IMR-90 (cell line): ENCODE data around the gene CHPF2. TPM values are rescaled to one million over a fixed set of nuclear protein-coding genes. Genes with fewer than 3 reads are reported as not detected.

Experiments used
- ATAC-seq: fragments of 200-7000 bp; cut with Tn5 transposase; 2 replicates; pipeline ENCODE4 v1.9.1; 2020; ENCODE audit warnings: low read depth, mild to moderate bottlenecking, moderate library complexity
- BruUV-seq: library from RNA; stranded (reverse); fragments of 400-500 nt; replicated peaks from 2 replicates; lab custom pipeline; 2021; lab: Mats Ljungman, UMichigan
- CTCF ChIA-PET: fragments of 300-600 bp; formaldehyde crosslinking; extraction: SDS; loops from one replicate; lab custom pipeline; 2021; ENCODE audit warnings: antibody characterized with exemption; lab: Yijun Ruan, JAX
- POLR2A ChIA-PET: fragments of 300-600 bp; sonication (Branson Sonifier 250); formaldehyde crosslinking; loops from one replicate; lab custom pipeline; 2022; ENCODE audit warnings: antibody characterized with exemption; ENCODE audit not compliant: unreplicated experiment; lab: Charles Lee
- DNase-seq: peaks from one replicate; pipeline ENCODE4 v3.0.0; 2013
- H2AFZ ChIP-seq: replicated peaks from 2 replicates; pipeline ENCODE3; 2013; ENCODE audit warnings: low read length, mild to moderate bottlenecking; ENCODE audit not compliant: poor library complexity
- H2AK5ac ChIP-seq: 2 replicates; pipeline ENCODE4 v1.6.1; 2013; ENCODE audit warnings: low read depth, low read length, inconsistent platforms
- H2AK9ac ChIP-seq: replicated peaks from 2 replicates; pipeline ENCODE3; 2013; ENCODE audit warnings: mild to moderate bottlenecking, low read depth, low read length, moderate library complexity; ENCODE audit not compliant: poor library complexity
- H2BK120ac ChIP-seq: 2 replicates; pipeline ENCODE4 v1.6.1; 2013; ENCODE audit warnings: low read depth, low read length, inconsistent platforms
- H2BK15ac ChIP-seq: 3 replicates; pipeline ENCODE4 v1.6.1; 2013; ENCODE audit warnings: low read depth, low read length, inconsistent platforms
- H2BK20ac ChIP-seq: 2 replicates; pipeline ENCODE4 v1.6.1; 2013; ENCODE audit warnings: low read depth, mild to moderate bottlenecking, inconsistent platforms, low read length, moderate library complexity
- H2BK5ac ChIP-seq: 2 replicates; pipeline ENCODE4 v1.6.1; 2013; ENCODE audit warnings: mild to moderate bottlenecking, low read depth, low read length, inconsistent platforms; ENCODE audit not compliant: poor library complexity, severe bottlenecking
- H3K14ac ChIP-seq: replicated peaks from 2 replicates; pipeline ENCODE4 v1.6.1; 2013; ENCODE audit warnings: low read depth, low read length, inconsistent platforms
- H3K18ac ChIP-seq: 2 replicates; pipeline ENCODE4 v1.6.1; 2013; ENCODE audit warnings: low read depth, low read length, control low read depth
- H3K23ac ChIP-seq: 2 replicates; pipeline ENCODE4 v1.6.1; 2013; ENCODE audit warnings: low read depth, low read length, inconsistent platforms
- H3K27ac ChIP-seq: 2 replicates; pipeline ENCODE4 v1.5.1; 2013; ENCODE audit warnings: mild to moderate bottlenecking, control low read depth, low read length; ENCODE audit not compliant: insufficient read depth
- H3K27me3 ChIP-seq: 2 replicates; pipeline ENCODE4 v1.6.1; 2013; ENCODE audit warnings: low read length; ENCODE audit not compliant: control insufficient read depth, insufficient read depth
- H3K36me3 ChIP-seq: 2 replicates; pipeline ENCODE4 v1.6.1; 2013; ENCODE audit warnings: low read length, mixed read lengths; ENCODE audit not compliant: control insufficient read depth, insufficient read depth
- H3K4ac ChIP-seq: 2 replicates; pipeline ENCODE4 v1.6.1; 2013; ENCODE audit warnings: low read depth, low read length, inconsistent platforms
- H3K4me1 ChIP-seq: 2 replicates; pipeline ENCODE4 v1.6.1; 2013; ENCODE audit warnings: low read length, mixed read lengths; ENCODE audit not compliant: control insufficient read depth, insufficient read depth
- H3K4me2 ChIP-seq: 2 replicates; pipeline ENCODE4 v1.6.1; 2013; ENCODE audit warnings: low read depth, mild to moderate bottlenecking, control low read depth, low read length, moderate library complexity
- H3K4me3 ChIP-seq: 2 replicates; pipeline ENCODE4 v1.5.1; 2013; ENCODE audit warnings: low read depth, mild to moderate bottlenecking, control low read depth, low read length, moderate library complexity; ENCODE audit not compliant: insufficient read depth
- H3K56ac ChIP-seq: 2 replicates; pipeline ENCODE4 v1.6.1; 2013; ENCODE audit warnings: low read length, inconsistent platforms; ENCODE audit not compliant: insufficient read depth; ENCODE audit errors: extremely low read depth
- H3K79me1 ChIP-seq, 2 experiments: 2 replicates each; pipeline ENCODE4 v1.6.1; 2013; ENCODE audit warnings: low read length in 2 of 2, inconsistent platforms in 1 of 2, low read depth in 1 of 2
- H3K9ac ChIP-seq: 2 replicates; pipeline ENCODE4 v1.6.1; 2013; ENCODE audit warnings: low read depth, low read length, control low read depth
- H3K9me1 ChIP-seq: 2 replicates; pipeline ENCODE4 v1.6.1; 2013; ENCODE audit warnings: low read length, inconsistent platforms; ENCODE audit not compliant: insufficient read depth
- H3K9me3 ChIP-seq: 2 replicates; pipeline ENCODE4 v1.6.1; 2013; ENCODE audit warnings: low read length; ENCODE audit not compliant: control insufficient read depth, insufficient read depth
- H4K20me1 ChIP-seq: 2 replicates; pipeline ENCODE4 v1.6.1; 2013; ENCODE audit warnings: low read length, inconsistent platforms; ENCODE audit not compliant: insufficient read depth
- H4K5ac ChIP-seq: 2 replicates; pipeline ENCODE4 v1.6.1; 2013; ENCODE audit warnings: mild to moderate bottlenecking, low read depth, low read length, control low read depth
- H4K8ac ChIP-seq, 2 experiments: 2 replicates each; pipeline ENCODE4 v1.6.1; 2013; ENCODE audit warnings: low read depth in 2 of 2, low read length in 2 of 2, control low read depth in 1 of 2, inconsistent platforms in 1 of 2
- H4K91ac ChIP-seq: 2 replicates; pipeline ENCODE4 v1.6.1; 2013; ENCODE audit warnings: low read depth, low read length, inconsistent platforms; ENCODE audit not compliant: insufficient read depth
- MXI1 ChIP-seq: IDR thresholded peaks from 2 replicates; pipeline ENCODE4 v1.6.1; 2012; ENCODE audit warnings: low read depth, mild to moderate bottlenecking, low read length, moderate library complexity, borderline replicate concordance
- NFE2L2 ChIP-seq: fragments of 150-350 bp; IDR thresholded peaks from 2 replicates; pipeline ENCODE4 v1.6.1; 2016; ENCODE audit warnings: low read depth, mild to moderate bottlenecking, low read length
- WGBS, 2 experiments: methylation state at CpG; one replicate each; pipeline versions ENCODE4 v1.1.5 to v1.1.7; 2013; ENCODE audit warnings: missing lambda C conversion rate in 2 of 2; ENCODE audit not compliant: insufficient read length in 1 of 2; ENCODE audit errors: extremely low coverage in 2 of 2; 5-methylcytosine and 5-hydroxymethylcytosine counted together
- dilution Hi-C: fragments of 300-500 bp; cut with HindIII; formaldehyde crosslinking; loops from one replicate; pipeline ENCODE4 v1.14.3; 2018; ENCODE audit warnings: low sequenced_read_pairs; ENCODE audit not compliant: unreplicated experiment
- in situ Hi-C: fragments of 300-500 bp; cut with MboI; formaldehyde crosslinking; loops from 3 replicates; pipeline ENCODE4 v1.14.3; 2019; ENCODE audit warnings: low sequenced_read_pairs, inconsistent platforms, mixed read lengths
- intact Hi-C: fragments of 100-400 bp; cut with micrococcal nuclease; formaldehyde crosslinking; loops from 2 replicates; pipeline ENCODE4 v1.10.0; 2022
- polyA plus RNA-seq, 3 experiments: library from polyadenylated mRNA; depleted of rRNA; stranded (reverse); fragments of >200 nt; gene quantifications; 2 replicates each; pipeline ENCODE4 v1.2.3, GENCODE V29; 2012; ENCODE audit warnings: low replicate concordance in 1 of 3
- total RNA-seq: library from RNA; depleted of rRNA; stranded (reverse); fragments of >200 nt; gene quantifications from 2 replicates; pipeline ENCODE4 v1.2.3, GENCODE V29; 2012
- TF ChIP-seq, protein P1 (sequence below): fragments of 150-350 bp; IDR thresholded peaks from 2 replicates; pipeline ENCODE4 v1.6.1; 2017; ENCODE audit warnings: mild to moderate bottlenecking, antibody characterized with exemption, low read length, low read depth

Gene CHPF2
- total and polyA plus RNA-seq, 2 of the 4 experiments (the other 2 are of a cell fraction), result 26.2 to 77.0 TPM

DNA sequence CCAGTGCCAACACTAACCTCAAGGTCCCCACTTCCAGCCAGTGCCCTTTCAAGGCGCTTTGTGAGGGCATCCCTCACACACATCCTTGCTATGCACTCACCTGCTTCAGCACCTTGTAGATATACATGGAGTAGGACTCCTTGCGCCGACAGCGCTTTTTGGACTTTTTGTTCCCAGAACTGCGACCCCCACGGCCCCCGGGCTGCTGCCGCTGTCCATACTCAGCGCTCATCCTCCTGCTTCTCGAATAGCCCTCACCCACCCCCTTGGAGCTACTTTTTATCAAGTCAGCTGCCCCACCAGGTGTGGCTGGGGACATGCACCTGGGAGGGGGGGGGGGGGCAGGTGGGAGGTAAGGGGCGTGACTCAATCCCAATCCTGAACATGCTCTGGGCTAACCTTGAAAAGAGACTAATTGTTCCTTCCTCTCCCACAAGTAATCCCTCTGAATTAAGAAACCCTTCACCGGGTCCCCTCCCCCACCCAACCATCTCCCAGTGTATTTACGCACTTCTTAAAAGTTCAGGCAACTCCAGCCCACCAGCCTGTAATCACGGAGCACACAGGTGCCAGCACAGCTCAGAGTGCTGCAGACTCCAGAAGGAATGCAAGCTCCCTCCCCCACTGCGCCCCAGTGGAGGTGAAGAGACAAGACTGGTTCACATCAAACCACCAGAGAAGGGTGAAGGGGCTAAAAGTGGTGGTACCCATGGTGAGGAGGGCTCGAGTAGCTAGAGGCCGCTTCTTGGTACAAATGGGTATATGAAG, 22.0 kb upstream of the CHPF2 start, which contains the start of gene H2BK1:
H2BK1 (minus strand) TSS at position 402 of the 768 bp plus-strand sequence; CDS start at position 232, 170 bp downstream.
- H3K18ac ChIP-seq, result no peak within 1 kb of the TSS
- H3K14ac ChIP-seq, result no peak within 1 kb of the TSS
- no TSS peak for BruUV-seq
- no peak within 1 kb of the TSS for H3K4ac ChIP-seq
- H3K4me3 ChIP-seq, result no peak within 1 kb of the TSS
- no peak within 1 kb of the TSS for H4K5ac ChIP-seq
- H3K9me1 ChIP-seq, result no peaks in the 10 kb centered on the region; the same call in 1 of the 2 replicates
- no peak within 1 kb of the TSS for H2BK15ac ChIP-seq
- CTCF ChIA-PET, result no interaction called here
- no peak within 1 kb of the TSS for H3K23ac ChIP-seq
- POLR2A ChIA-PET, result no interaction called here
- no peaks in the 10 kb centered on the region for H3K4me1 ChIP-seq
- no CpG with 5 or more reads among the region's 17 CpGs for WGBS, 2 experiments
- H3K9ac ChIP-seq, result no peak within 1 kb of the TSS
- no peak within 1 kb of the TSS for H2AK9ac ChIP-seq
- H3K79me1 ChIP-seq, result no peaks in the 10 kb centered on the region
- in situ Hi-C loops, result no loop called here
- no peak within 1 kb of the TSS for H2AFZ ChIP-seq
- no peak within 1 kb of the TSS for H4K91ac ChIP-seq
- no peak within 1 kb of the TSS for H3K4me2 ChIP-seq
- peaks cover 27% of the 10 kb centered on the region for H3K36me3 ChIP-seq
- H3K27me3 ChIP-seq, result peaks cover 29% of the 10 kb centered on the region
- no peak within 1 kb of the TSS for H3K56ac ChIP-seq
- ATAC-seq, result no peak
- no peak within 1 kb of the TSS for H2AK5ac ChIP-seq
- DNase-seq, result no peak
- H4K20me1 ChIP-seq, result no peaks in the 10 kb centered on the region
- intact Hi-C loops, result no loop called here
- no peak for TF ChIP-seq NFE2L2
- TF ChIP-seq, protein P1, sequence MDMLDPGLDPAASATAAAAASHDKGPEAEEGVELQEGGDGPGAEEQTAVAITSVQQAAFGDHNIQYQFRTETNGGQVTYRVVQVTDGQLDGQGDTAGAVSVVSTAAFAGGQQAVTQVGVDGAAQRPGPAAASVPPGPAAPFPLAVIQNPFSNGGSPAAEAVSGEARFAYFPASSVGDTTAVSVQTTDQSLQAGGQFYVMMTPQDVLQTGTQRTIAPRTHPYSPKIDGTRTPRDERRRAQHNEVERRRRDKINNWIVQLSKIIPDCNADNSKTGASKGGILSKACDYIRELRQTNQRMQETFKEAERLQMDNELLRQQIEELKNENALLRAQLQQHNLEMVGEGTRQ, result no peak
- no peak for TF ChIP-seq MXI1
- H2BK20ac ChIP-seq, result no peak within 1 kb of the TSS
- no peak within 1 kb of the TSS for H4K8ac ChIP-seq
- H3K9me3 ChIP-seq, result no peaks in the 10 kb centered on the region
- dilution Hi-C loops, result no loop called here
- no peak within 1 kb of the TSS for H2BK5ac ChIP-seq
- no peak within 1 kb of the TSS for H2BK120ac ChIP-seq
- no peak within 1 kb of the TSS for H3K27ac ChIP-seq
